Gastroesophageal sphincter (tissue), 3 donors: ENCODE data around the gene VPS13D.

Experiments used
- CTCF ChIP-seq, 4 experiments: fragments of 200-600 bp in 2 of 4; fragments of 450-650 bp in 2 of 4; sonication (generic) in 1 of 4; IDR thresholded peaks; one replicate each; pipeline ENCODE4 v1.5.1; 2017 to 2019; ENCODE audit warnings: antibody characterized with exemption in 4 of 4, mild to moderate bottlenecking in 2 of 4, moderate library complexity in 2 of 4
- POLR2A ChIP-seq, 2 donors: fragments of 450-650 bp; IDR thresholded peaks; one replicate each; pipeline ENCODE4 v1.6.1; 2017; ENCODE audit warnings: antibody characterized with exemption in 2 of 2, mild to moderate bottlenecking in 2 of 2, moderate library complexity in 1 of 2

- TF ChIP-seq CTCF (IDR thresholded peaks at IDR 0.05) (no peak), POLR2A (IDR thresholded peaks at IDR 0.05) (no peak)
These were observed 41.7 kb upstream of the VPS13D start for GRCh38 chr1:12188115-12188514.
